Cerebellar cortex (tissue), 1 donor: ENCODE data around the gene CPNE8.

Source experiments
- DNase-seq: peaks from one replicate; pipeline ENCODE4 v3.0.0-alpha.2; 2015; ENCODE audit warnings: low spot score

Gene CPNE8

DNA sequence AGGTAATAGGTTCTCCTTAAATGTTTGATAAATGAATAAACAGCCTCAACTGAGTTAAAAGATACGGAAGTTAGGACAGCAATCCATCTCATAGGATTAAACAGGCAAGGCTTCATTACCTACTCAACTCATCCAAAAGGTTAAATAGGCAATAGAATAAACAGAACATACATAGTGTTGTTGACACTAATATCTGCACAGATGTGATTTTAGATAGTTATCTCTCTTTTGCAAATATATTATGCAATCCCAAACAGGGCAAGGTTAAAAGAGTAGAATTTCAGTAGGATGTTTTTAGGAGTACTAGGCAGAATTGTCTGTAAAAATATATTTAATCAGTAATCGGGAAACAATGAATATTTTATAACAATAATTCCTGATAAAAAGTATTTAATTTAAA lies 276.3 kb downstream of the CPNE8 start:
- no peak for DNase-seq

DNA sequence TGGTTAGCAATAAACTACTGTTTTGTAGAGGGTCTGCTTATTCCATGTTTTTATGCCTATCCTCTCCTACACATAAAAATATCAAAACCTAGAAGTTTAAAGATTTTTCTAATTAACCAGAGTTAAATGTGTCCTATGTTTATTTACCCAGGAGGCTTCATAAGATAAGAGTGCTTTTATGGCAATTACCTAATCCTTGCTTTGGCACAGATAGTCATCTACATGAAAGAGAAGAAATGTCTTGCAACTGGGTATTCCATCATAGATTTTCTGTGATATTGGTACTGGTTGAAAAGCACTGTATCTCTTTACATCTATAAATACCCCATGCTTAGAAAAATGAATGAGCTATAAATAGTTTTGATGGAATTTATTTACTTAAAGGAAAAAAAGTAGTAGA lies 277.1 kb downstream of the CPNE8 start:
- no peak for DNase-seq

DNA sequence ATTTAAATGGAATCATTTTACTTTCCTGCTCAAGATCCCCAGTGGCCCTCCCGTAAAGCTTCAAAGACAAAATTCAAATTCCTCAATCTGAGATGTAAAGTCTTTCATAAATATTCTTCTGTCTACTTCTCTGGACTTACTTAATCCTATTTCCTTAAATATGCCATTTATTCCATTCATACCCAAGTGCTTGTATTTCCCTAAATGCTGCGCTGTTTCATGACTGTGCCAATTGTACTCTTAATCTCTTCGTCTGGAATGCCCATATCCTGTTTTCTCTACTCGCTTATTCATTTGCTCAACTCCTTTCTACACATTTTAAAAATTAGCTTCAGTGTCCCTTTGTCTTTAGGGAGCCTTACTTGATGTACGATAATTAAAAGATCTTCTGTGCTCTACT lies 280.1 kb downstream of the CPNE8 start:
- no peak for DNase-seq

DNA sequence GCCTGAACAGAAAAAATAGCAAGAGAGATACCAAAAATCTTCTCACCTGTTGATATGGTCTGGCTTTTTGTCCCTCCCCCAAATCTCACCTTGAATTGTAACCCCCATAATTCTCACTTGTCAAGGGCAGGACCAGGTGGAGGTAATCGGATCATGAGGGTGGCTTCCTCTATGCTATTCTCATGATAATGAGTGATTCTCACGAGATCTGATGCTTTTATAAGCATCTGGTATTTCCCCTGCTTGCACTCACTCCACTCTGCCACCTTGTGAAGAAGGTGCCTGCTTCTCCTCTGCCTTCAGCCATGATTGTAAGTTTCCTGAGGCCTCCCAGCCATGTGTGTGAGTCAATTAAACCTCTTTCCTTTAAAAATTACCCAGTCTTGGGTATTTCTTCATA lies 291.2 kb downstream of the CPNE8 start:
- no peak for DNase-seq

DNA sequence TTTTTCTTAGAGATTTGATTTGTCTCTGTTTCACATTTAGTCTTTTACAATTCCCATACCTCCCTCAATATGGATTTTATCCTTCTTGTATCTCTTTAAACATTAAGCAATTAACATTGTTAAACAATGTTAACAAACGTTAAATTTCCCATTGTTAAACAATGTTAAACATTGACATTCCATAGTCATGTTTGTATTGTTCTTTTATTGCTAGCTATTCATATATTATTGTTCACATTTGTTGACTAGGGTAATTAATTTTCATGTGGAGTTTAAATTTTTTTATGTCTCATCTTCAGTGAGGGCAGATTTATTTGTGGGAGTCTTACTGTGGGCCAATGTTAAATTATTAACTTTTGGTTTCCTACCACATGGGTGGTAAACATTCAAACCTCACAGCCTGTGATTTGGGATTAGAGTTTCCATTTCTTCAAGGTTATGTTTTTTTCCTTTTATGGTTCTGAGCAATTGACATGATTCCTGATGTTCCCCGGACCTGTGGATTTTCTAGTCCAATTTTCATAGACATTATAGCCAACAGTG lies 294.5 kb downstream of the CPNE8 start:
- no peak for DNase-seq

DNA sequence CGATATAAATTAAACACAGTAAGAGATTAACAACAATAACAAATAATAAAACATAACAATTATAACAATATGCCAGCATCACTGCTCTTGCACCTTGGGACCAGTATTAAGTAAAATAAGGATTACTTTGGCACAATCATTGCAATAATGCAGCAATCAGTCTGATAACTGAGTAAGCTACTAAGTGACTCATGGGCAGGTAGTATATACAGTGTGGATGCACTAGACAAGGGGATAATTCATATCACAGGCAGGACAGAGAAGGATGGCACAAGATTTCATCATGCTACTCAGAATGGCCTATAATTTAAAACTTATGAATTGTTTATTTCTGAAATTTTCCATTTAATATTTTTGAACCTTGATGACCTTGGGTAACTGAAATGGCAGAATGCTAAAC lies 298.1 kb downstream of the CPNE8 start:
- no peak for DNase-seq
